Activated naive CD8-positive, alpha-beta T cell (primary cell): ENCODE measurements around the gene DHRS3.
"Not testable (repeated sequence)": the region's sequence is repeated elsewhere in the genome, so short reads cannot be mapped to it uniquely, and the experiment has no call there.

Source experiments
- H3K27ac Mint-ChIP-seq: one replicate; pipeline ENCODE4 v1.8.0; 2021; ENCODE audit warnings: mixed read lengths
- H3K27me3 Mint-ChIP-seq: one replicate; pipeline ENCODE4 v1.8.0; 2021; ENCODE audit warnings: mixed read lengths
- H3K36me3 Mint-ChIP-seq: one replicate; pipeline ENCODE4 v1.8.0; 2021; ENCODE audit warnings: mixed read lengths
- H3K4me1 Mint-ChIP-seq: one replicate; pipeline ENCODE4 v1.8.0; 2021; ENCODE audit warnings: low read depth, mixed read lengths
- H3K4me3 Mint-ChIP-seq: one replicate; pipeline ENCODE4 v1.8.0; 2021; ENCODE audit warnings: mild to moderate bottlenecking, mixed read lengths
- H3K9me3 Mint-ChIP-seq: one replicate; pipeline ENCODE4 v1.8.0; 2021; ENCODE audit warnings: low read depth, mixed read lengths

The DHRS3 gene, protein sequence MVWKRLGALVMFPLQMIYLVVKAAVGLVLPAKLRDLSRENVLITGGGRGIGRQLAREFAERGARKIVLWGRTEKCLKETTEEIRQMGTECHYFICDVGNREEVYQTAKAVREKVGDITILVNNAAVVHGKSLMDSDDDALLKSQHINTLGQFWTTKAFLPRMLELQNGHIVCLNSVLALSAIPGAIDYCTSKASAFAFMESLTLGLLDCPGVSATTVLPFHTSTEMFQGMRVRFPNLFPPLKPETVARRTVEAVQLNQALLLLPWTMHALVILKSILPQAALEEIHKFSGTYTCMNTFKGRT

DNA sequence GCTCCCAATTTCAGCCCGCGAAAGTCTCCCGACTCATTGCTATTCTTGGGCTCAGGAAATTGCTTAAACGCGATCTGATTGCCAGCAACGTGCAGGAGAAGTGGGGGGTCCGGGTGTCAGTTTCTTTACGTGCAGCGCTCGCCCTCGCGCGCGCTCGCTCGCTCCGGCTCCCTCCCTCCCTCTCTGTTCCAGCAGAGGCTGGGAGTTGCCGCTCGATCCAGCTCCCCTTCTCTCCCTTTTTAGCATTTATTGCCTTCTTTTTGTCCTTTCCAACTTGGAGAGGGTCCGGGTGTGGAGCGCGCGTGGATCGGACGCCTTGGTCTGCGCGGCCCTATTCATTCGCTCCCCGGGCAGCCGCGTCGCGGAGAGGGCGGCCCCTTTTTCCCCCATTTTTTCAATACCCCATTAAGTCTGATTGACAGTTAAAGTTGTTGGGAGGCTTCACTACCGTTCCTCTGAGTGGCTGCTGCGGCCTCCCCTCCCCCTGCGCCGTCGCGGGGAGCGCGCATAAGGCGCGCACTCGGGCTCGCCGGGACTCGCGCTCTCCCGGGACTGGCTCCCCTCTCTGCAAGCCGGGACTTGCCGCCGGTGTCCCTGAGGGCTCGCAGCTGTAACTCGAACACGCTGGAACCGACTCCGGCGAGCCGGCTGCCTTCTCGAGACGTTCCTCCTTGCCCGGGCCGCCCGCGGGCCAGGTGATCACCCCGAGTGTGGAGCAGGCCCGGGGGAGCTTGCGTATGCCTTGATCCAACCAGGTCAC is at the start of gene DHRS3:
TSS of gene DHRS3 (minus strand) at position 310 of the 760 bp plus-strand sequence. CDS start 862 bp downstream, outside the sequence.
- Mint-ChIP-seq H3K4me3 (peak within 1 kb of the TSS; percentile 99), H3K36me3 (peaks cover 2% of the 10 kb centered on the region), H3K27ac (peak within 1 kb of the TSS; percentile 92), H3K9me3 (no peaks in the 10 kb centered on the region), H3K4me1 (peaks cover 54% of the 10 kb centered on the region), H3K27me3 (no peaks in the 10 kb centered on the region)

DNA sequence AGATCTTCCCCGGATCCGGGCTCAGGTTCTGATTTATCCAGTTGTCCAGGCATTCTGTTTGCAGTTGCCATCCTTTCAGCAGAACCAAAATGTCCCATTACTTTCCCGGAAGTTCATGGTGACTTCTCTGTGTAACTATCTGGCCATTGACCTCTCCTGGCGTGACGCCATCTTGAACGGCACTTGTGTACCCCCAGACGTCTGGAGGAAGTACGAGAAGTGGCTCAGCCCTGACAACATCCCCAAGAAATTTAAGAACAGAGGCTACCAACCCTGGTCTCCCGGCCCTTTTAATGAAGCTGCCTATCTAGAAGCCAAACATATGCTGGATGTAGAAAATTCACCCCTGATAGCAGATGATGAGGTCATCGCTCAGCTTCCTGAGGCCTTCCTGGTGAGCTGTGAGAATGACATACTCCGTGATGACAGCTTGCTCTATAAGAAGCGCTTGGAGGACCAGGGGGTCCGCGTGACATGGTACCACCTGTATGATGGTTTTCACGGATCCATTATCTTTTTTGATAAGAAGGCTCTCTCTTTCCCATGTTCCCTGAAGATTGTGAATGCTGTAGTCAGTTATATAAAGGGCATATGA is 48.2 kb upstream of the DHRS3 start:
- Mint-ChIP-seq H3K27me3 (peaks cover 5% of the 10 kb centered on the region), H3K4me3 (no peak overlapping the region), H3K4me1 (no peaks in the 10 kb centered on the region), H3K9me3 (no peaks in the 10 kb centered on the region), H3K27ac (no peak overlapping the region), H3K36me3 (peaks cover 7% of the 10 kb centered on the region)

DNA sequence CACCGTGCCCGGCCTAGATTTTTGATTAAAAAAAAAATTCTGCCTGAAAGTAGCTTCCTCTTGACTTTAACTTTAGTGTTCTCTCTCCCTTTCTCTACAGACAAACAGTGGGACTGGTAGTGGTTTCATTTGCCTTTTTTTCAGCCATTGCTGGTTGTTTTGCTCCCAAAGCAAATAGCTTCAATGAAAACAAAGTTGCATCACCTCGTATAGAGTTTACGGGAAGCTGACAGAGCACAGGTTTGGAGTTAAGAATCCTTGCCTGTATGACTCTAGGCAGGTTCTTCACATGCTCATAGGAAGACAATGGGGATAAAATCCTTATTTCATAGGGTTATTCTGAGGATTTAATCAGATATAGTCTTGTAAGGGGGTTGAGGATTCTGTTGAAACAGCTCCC is 47.5 kb upstream of the DHRS3 start:
- Mint-ChIP-seq H3K27ac (no peak overlapping the region), H3K27me3 (peaks cover 5% of the 10 kb centered on the region), H3K36me3 (peaks cover 7% of the 10 kb centered on the region), H3K4me1 (no peaks in the 10 kb centered on the region), H3K4me3 (no peak overlapping the region), H3K9me3 (no peaks in the 10 kb centered on the region)

DNA sequence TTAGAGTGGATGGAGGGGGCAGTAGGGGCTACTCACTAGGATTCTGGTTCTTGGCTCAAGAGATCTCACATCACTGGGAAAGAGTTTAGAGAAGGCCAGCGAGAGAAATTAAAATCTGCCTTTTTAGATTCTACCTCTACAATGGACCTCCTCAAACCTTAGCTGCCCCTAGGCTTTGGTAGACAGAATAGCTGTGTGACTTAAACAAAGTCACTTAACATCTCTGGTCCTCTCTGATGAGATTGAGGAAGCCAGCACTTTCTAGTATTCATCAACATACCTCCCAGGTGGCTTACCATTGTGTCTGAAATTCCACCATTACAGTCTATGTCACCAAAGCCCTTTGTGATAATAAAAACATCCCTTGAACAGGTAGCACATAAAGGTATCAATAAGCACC is 44.5 kb upstream of the DHRS3 start:
- no peaks in the 10 kb centered on the region for H3K9me3 Mint-ChIP-seq
- H3K27me3 Mint-ChIP-seq: peaks cover 2% of the 10 kb centered on the region
- H3K36me3 Mint-ChIP-seq: no peaks in the 10 kb centered on the region
- no peak overlapping the region for H3K4me3 Mint-ChIP-seq
- H3K27ac Mint-ChIP-seq: no peak overlapping the region
- H3K4me1 Mint-ChIP-seq: peaks cover 4% of the 10 kb centered on the region

DNA sequence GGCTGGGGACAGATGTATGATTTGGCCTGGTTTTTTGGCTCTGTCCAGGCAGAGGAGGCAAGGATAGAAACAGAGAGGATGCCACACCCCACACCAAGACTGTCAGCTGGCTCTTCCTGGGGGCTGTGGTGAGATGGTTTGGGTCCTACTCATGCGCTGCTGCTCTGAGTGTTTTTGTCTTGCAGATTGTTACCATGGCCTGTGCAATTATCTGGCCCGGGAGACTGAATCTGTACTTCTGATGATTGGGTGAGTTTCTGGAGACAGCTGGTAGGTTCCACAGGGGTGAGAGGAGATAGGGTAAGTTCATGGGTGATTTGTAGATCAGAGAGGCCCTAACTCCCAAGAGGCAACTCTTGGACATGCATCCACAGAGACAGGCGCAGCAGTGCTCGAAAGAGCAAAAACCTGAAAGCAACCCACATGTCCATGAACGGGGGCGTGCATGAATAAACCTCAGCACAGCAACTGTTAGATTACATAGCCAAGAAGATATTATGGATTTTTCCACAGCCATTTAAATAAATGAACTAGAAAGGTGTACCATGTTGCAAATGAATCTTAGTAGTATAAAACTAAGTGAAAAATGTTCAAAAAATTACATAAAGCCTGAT is 43.7 kb upstream of the DHRS3 start:
- Mint-ChIP-seq H3K9me3 (no peaks in the 10 kb centered on the region), H3K27ac (no peak overlapping the region), H3K4me1 (peaks cover 4% of the 10 kb centered on the region), H3K36me3 (no peaks in the 10 kb centered on the region), H3K27me3 (peaks cover 2% of the 10 kb centered on the region), H3K4me3 (no peak overlapping the region)

DNA sequence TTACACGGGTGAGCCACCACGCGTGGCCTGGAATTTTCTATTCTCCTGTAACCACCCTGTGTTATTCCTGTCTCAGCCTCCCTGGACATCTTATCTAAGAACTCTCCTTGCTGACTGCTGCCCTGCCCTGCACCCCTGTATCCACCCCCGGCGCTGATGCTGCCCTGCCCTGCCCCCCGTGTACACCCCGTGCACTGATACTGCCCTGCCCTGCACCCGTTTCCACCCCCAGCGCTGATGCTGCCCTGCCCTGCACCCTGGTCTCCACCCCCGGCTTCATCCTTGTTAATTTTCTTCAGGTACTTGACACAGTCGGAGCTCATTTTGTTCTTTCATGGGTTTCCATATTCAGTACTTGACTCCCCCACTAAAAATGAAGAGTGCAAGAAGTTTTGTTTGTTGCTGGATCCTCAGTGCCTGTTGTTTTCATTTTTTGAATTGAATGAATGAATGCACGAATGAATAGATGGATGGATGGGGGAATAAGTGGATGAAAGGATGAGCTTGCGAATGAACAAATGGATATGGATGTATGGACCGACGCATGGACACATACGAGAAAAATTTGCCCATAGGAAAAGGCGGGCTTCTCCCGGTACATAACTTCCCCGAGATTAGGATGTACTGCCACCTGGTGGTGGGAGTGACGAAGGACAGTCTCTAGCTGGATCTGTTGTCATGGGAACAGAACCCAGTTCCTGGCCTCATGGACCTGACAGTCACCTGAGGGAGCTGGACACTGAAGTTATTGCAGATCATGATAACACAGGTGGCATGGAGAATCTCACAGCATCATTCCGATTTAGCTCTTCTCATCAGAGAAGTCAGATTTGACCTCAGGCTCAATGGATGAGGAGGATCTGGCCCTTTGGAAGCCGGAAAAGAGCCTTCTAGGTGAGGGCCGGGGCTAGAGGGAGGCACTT is 40.8 kb upstream of the DHRS3 start:
- Mint-ChIP-seq H3K27ac (no peak overlapping the region), H3K9me3 (no peaks in the 10 kb centered on the region), H3K4me1 (peaks cover 4% of the 10 kb centered on the region), H3K27me3 (no peaks in the 10 kb centered on the region), H3K4me3 (peak overlapping the region; percentile 35), H3K36me3 (no peaks in the 10 kb centered on the region)

DNA sequence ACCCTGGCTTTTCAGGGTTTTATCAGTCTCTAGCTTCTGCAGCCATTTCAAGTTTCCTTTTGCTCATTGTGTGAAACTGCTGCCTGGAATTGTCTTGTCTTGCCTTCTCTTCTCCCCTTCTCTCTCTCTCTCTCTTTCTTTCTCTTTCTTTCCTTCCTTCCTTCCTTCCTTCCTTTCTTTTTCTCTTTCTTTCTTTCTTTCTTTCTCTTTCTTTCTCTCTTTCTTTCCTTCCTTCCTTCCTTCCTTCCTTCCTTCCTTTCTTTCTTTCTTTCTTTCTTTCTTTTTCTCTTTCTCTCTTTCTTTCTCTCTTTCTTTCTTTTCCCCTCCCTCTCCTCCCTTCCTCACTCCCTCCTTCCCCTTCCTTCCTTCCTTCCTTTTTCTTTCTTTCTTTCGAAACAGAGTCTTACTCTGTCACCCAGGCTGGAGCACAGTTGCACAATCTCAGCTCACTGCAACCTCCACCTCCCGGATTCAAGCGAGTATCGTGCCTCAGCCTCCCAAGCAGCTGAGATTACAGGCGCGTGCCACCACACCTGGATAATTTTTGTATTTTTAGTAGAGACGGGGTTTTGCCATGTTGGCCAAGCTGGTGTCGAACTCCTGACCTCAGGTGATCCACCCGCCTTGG is 40.0 kb upstream of the DHRS3 start:
- not testable (repeated sequence) for H3K9me3 Mint-ChIP-seq, H3K27me3 Mint-ChIP-seq

DNA sequence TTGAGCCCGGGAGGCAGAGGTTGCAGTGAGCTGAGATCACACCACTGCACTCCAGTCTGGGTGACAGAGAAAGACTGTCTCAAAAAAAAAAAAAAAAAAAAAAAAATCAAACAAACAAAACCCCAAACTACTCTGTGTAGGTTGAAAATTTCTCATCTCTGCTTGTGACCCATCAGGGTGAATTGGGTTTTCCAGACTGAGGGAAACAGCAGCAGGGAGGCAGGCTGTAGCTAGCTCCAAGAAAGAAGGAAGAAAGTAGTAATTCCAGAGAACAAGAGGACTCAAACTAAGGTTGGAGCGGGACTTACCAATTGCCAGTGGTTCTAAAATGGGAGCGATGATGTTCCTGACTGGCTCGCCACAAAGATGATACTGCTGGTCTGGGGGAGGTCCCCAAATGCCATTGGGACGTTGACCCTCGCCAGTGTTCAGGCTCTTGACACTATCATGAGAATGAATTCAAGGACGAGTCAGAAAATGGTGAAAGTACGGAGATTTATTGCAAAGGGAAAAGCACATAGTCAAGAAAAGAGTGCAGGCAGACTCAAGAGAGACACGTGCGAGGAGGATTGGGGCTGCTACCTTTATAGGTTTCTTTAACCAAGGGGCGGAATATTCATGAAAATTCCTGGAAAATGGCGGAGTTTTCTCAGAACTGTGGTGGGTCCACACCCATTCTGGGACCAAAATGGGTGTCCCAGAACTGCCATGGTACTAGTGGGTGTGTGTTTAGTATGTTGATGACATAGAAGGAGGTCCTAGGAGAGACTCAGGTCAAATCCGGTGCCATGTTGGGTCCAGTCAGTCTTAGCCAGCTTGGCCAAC is 39.3 kb upstream of the DHRS3 start:
- Mint-ChIP-seq H3K27me3 (no peaks in the 10 kb centered on the region), H3K9me3 (no peaks in the 10 kb centered on the region), H3K4me3 (no peak overlapping the region), H3K27ac (no peak overlapping the region), H3K4me1 (peaks cover 4% of the 10 kb centered on the region), H3K36me3 (no peaks in the 10 kb centered on the region)

More for the DNA sequence above, 40.0 kb upstream of the DHRS3 start:
- not testable (repeated sequence) for H3K4me1 Mint-ChIP-seq, H3K27ac Mint-ChIP-seq, H3K36me3 Mint-ChIP-seq, H3K4me3 Mint-ChIP-seq

DNA sequence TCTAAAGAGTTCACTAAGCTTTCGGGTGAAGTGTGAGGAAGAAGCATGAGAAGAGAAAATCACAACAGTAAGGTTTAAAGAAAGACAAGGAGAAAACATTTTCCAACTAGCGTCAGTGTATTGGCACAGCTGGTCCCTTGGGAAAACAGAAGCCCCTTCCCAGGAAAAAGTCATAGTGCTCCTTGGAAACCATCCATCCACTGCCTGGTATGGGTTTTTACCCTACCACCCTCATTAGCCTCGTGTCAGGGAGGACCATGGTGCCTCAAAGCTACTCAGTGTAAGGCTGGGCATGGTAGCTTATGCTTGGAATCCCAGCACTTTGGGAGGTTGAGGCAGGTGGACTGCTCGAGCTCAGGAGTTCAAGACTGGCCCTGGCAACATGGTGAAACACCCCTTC is 38.6 kb upstream of the DHRS3 start:
- H3K4me1 Mint-ChIP-seq: peaks cover 4% of the 10 kb centered on the region
- no peak overlapping the region for H3K4me3 Mint-ChIP-seq
- H3K9me3 Mint-ChIP-seq: no peaks in the 10 kb centered on the region
- no peaks in the 10 kb centered on the region for H3K36me3 Mint-ChIP-seq
- no peak overlapping the region for H3K27ac Mint-ChIP-seq
- H3K27me3 Mint-ChIP-seq: no peaks in the 10 kb centered on the region

DNA sequence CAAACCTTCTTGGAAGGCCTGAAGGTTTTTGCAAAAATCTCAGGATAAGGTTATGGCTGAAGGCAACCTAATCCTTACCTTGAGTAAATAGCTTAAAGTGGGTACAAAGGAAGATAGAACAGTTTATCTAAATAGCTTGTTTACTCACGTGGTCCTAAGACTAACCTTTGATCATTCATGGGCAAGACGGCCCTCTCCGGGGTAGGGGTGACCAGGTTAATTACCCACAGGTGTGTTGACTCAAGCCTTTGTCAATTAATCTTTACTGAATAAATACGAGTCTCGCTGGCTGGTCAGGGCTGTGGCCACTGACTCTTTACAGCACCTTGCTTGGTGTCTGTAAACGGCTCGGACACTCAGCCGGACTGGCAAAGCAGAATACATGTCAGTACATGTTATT is 36.6 kb upstream of the DHRS3 start:
- peaks cover 4% of the 10 kb centered on the region for H3K27me3 Mint-ChIP-seq
- peaks cover 4% of the 10 kb centered on the region for H3K4me1 Mint-ChIP-seq
- no peaks in the 10 kb centered on the region for H3K36me3 Mint-ChIP-seq
- no peak overlapping the region for H3K27ac Mint-ChIP-seq
- H3K4me3 Mint-ChIP-seq: no peak overlapping the region
- H3K9me3 Mint-ChIP-seq: no peaks in the 10 kb centered on the region

DNA sequence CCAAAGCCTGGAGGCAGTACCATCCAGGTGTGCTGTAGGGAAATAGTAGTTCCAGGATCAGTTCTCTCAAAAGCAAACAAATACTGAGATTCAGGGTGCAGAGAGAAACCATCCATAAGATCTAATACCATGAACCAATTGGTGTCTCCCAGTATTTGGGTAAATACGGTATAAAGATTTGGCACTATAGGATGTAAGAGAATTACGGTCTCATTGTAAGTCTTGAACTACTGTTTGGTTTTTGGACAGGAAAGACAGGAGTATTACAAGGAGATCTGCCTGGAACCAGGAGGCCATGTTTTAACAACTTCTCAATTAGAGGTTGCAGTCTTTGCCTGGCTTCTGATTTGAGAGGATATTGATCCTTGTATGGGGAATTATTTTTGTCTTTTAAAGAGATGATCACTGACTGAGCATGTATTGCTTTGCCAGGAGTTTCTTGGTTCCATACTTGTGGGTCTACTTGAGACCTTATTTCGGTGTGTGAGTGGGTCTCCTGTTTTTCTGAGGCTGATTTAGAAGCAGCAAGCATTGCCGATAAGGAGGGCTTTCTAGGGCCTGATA is 36.1 kb upstream of the DHRS3 start:
- no peak overlapping the region for H3K27ac Mint-ChIP-seq
- peaks cover 7% of the 10 kb centered on the region for H3K27me3 Mint-ChIP-seq
- H3K9me3 Mint-ChIP-seq: no peaks in the 10 kb centered on the region
- peaks cover 4% of the 10 kb centered on the region for H3K4me1 Mint-ChIP-seq
- H3K36me3 Mint-ChIP-seq: no peaks in the 10 kb centered on the region
- no peak overlapping the region for H3K4me3 Mint-ChIP-seq

DNA sequence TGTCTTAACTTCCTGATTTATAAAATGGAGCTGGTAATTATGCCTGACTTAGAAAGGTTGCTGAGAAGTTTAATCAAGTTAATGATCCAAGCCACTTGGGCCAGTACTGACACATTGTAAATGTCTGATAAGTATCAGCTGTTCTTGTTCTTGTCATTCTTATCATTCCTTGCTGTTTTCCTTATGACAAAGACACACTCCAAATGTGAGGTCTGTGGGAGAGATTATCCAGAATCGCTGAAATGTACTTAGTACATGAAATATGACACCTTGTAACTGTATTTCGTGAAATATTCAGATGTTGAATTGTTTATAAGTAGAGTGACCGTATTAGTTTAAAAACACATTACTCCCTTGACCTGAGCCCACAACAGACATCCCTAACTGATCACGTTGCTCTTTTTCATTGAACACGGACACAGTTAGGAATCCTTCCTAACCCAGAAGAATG is 32.0 kb upstream of the DHRS3 start:
- Mint-ChIP-seq H3K27ac (no peak overlapping the region), H3K36me3 (no peaks in the 10 kb centered on the region), H3K27me3 (peaks cover 11% of the 10 kb centered on the region), H3K4me1 (no peaks in the 10 kb centered on the region), H3K4me3 (no peak overlapping the region), H3K9me3 (no peaks in the 10 kb centered on the region)

DNA sequence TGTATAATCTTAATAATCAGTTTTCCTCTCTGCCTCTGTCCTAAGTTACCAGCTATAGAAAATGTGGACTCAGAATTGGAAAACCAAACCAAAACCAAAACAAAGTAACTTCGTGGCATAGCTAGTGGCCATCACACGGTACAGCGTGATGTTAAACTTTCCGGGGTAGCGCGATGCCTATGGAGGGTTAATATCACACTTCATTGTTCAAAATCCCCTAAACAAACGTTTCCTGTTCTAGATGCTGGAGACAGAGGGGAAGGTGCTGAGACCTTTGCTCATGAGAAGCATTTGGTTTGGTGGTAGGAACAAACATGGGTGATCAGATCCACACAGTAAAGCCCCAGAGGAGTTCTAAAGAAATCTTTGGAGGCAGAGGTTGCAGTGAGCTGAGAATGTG is 30.7 kb upstream of the DHRS3 start:
- H3K9me3 Mint-ChIP-seq: no peaks in the 10 kb centered on the region
- no peak overlapping the region for H3K27ac Mint-ChIP-seq
- H3K36me3 Mint-ChIP-seq: no peaks in the 10 kb centered on the region
- H3K4me3 Mint-ChIP-seq: no peak overlapping the region
- peaks cover 11% of the 10 kb centered on the region for H3K27me3 Mint-ChIP-seq
- H3K4me1 Mint-ChIP-seq: no peaks in the 10 kb centered on the region
